HG03066 (cell line): ENCODE measurements around the gene WBP2.
"Not testable (repeated sequence)": the region's sequence is repeated elsewhere in the genome, so short reads cannot be mapped to it uniquely, and the experiment has no call there.

ENCODE experiments used
- ATAC-seq: cut with Tn5 transposase; IDR thresholded peaks from one replicate; pipeline ENCODE4 v1.9.1; 2021; ENCODE audit warnings: low read depth; ENCODE audit not compliant: unreplicated experiment

The WBP2 gene

DNA sequence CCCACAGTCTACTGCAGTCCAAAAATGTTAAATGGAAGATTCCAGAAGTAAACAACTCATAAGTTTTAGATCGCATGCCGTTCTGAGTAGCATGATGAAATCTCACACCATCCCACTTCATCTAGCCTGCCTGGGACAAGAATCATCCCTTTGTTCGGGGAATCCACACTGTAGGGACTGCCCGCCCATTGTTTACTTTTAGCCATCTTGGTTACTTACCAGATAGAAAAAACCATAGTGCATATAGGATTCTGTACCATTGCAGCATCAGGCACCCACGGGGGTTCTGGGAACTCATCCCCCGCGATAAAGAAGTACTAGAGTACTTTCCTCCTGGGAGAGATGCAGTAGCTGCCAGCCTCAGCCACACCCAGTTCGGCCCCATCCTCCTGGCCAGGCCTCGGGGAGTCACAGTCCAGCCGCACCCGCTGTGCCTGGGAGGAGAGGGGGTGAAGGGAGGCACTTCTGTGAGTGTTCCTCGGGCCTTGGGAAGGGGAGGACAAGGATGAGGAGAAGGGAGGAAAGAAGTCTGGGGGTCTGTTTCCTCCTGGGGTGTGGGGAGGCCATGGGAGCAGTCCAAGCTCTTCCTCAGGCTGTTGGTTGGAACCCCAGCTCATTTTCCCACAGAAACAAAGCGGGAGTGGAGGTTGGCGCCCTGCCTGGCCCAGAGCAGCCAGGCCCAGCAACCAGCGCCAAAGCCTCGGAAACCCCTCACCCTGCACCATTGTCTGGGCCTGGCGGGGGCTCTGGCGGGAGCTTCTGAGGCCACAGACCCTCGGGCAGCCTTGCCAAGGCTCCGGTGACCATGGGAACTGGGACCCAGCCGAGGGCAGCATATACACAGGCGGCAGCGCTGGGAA lies 14.4 kb upstream of the WBP2 start:
- ATAC-seq: no peak

DNA sequence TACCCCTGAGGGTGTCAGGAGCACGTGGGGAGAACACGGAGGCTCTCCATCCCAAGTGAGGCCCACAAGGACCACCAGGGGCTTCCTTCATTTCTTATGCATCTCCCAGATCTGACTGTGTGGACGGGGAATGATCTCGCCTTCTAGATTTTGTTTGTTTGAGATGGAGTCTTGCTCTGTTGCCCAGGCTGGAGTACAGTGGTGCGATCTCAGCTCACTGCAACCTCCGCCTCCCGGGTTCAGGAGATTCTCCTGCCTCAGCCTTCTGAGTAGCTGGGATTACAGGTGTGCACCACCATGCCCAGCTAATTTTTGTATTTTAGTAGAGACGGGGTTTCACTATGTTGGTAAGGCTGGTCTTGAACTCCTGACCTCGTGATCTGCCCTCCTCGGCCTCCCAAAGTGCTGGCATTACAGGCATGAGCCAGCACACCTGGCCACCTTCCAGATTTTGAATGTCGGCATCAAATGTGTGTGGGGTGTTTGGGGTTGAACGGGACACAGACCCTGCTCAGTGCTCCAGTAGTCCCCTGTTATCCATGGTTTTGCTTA lies 13.7 kb upstream of the WBP2 start:
- ATAC-seq: not testable (repeated sequence)

DNA sequence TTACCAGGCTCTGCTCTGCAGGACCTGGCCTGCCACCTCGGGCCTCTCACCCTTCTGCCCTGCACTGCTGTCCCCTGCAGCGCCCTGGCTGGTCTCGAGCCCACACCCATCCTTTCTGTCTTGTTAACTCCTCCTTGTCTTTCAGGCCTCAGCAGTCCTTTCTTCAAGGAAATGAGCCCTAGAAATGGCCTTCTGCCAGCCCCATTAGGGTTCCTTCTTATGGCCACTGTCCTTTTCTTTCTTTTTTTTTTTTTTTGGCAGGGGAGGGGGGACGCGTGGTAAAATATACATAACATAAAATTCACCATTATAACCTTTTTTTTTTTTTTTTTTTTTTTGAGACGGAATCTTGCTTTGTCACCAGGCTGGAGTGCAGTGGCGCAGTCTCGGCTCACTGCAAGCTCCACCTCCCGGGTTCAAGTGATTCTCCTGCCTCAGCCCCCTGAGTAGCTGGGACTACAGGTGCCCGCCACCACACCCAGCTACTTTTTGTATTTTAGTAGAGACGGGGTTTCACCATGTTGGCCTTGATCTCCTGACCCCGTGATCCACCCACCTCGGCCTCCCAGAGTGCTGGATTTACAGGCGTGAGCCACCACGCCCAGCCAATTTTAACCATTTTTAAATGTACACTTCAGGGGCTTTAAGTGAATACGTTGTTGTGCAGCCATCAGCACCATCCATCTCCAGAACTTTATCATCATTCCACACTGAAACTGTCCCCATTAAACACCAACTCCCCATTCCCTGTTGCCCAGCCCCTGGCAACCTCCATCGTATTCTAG lies 10.5 kb upstream of the WBP2 start:
- ATAC-seq: not testable (repeated sequence)

DNA sequence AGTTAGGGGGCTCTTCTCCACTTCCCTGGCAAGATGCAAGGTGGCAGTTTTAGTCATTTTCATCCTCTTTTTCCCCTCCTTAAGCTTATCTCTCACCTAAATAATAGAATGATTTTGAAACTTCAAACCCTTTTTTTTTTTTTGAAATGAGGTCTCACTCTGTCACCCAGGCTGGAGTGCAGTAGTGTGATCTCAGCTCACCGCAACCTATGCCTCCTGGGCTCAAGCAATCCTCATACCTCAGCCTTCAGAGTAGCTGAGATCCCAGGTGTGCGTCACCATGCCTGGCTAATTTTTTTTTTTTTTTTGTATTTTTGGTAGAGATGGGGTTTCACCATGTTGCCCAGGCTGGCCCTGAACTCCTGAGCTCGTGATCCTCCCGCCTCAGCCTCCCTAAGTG lies 9.8 kb upstream of the WBP2 start:
- ATAC-seq: peak; percentile 11

DNA sequence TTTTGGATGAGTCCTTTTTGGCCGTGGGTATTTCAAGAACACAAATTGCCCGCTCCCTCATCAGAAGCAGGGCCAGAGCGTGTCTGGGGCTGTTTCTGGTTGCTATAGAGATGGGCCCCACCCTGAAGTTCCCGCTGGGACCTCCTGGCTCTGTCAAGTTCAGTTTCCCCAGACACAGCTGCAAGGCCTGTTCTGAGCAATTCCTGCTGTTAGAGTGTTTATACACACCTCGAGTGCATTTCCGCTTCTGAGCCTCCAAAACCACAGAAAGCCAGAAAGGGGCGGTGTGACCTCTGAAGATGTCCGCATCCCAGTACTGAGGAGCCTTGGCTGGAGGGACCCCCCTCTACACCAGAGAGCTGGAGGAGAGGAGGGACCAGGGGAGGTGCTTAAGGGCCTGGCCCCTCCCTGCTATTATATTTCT lies 9.3 kb upstream of the WBP2 start:
- ATAC-seq: peak; percentile 83

DNA sequence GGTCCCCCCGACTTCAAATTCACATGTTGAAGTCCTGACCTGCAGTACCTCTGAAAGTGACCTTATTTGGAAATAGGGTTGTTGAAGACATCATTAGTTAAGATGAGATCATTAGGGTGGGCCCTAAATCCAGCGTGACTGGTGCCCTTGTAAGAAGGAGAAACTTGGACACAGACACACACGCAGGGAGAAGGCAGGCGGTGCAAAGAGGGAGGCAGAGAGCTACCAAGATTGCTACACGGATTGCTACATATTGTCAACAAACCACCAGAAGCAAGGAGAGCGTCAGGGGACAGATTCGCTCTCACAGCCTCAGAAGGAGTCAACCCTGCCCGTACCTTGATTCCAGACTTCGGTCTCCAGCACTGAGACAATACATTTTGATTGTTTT lies 6.8 kb upstream of the WBP2 start:
- ATAC-seq: no peak

DNA sequence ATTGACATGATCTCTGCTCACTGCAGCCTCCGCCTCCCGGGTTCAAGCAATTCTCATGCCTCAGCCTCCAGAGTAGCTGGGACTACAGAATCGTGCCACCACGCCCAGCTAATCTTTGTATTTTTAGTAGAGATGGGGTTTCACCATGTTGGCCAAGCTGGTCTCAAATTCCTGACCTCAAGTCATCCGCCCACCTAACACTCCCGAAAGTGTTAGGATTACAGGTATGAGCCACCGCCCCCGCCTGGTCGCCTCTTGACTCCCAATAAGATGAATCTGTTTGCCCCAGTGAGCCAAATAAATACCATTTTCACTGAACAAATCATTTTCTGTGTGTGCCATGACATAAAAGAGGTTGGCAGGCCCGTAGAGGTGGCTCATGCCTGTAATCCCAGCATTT lies 4.2 kb upstream of the WBP2 start:
- ATAC-seq: not testable (repeated sequence)

DNA sequence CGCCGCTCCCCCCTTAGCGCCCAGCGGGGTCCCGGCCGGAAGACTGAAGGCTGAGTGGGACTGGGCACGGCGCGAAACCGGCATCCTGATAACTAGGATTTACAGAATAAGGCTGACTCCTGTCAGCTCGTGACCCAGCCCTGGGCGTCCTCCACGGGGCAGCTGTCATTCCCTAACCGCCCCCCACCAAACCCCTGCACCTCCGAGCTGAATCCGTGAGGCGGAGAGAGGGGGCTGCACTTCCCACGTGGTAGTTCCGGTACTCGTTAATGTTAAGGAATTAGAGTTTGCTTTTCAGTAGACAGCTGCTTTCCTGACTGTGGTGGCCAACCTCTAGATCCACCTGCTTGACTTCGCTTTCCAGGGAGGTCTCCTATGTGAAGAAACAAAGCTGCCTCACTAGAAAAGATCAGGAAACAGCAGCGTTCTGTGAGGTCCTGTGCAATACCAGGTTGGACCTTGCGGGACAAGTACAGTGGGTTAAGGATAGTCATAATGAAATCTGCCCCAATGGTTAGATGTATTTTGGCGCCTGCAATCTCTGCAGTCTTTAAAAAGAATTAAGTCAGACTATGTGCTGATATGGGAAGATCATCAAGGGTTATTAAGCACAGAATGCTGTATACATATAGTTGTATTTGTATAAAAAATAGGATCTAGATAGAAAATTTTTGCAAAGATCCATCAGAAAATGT lies 1.1 kb upstream of the WBP2 start:
- no peak for ATAC-seq

DNA sequence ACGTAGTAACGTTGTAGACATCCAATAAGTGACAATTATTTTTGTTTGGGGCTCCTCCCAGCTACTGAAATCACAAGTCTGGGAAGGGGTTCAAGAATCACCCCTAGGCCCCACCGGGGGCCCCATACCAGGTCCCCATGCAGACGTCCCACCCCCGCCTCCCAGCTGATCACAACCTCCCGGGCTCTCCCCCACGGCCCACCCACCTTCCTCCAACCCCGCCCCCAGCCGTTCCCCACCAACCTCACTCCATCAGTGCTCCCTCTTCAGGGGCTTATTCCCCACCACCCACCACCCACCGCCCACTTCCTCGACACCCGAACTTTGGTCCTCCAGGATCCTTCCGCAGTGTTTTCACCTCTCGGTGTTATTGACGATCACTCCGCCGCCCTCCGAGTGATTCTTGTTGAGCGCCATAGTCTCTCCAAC lies 240 bp downstream of the WBP2 start:
- no peak for ATAC-seq

DNA sequence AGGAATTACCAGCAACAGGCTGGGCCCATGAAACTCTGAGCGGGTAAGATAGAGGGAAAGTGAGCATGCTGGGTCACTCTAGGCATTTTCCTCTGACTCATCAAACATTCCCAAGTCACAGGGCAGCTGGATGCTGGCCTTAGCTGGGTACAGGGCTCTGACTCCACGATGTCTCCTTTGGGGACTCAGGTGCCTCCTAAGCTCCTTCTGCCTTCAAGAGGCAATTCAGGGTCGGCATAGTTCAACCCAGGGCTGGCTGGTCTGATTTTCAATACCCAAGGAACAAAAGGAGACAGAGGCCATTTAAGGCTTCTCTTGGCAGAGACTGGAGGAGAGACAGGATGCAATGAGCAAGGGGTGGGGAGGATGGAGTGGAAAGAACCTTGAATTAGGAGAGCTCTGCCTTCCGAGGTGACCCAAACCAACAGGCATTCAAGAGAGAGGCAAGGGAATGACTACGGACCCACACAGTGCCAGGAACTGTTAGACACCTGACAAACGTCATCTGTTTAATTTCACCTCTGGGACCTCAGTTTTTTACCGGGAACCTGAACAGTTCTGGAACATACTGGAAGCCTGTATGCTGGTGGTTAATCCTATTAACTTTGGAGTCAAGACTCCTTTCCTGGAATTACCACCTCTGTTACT lies 910 bp downstream of the WBP2 start:
- ATAC-seq: no peak

DNA sequence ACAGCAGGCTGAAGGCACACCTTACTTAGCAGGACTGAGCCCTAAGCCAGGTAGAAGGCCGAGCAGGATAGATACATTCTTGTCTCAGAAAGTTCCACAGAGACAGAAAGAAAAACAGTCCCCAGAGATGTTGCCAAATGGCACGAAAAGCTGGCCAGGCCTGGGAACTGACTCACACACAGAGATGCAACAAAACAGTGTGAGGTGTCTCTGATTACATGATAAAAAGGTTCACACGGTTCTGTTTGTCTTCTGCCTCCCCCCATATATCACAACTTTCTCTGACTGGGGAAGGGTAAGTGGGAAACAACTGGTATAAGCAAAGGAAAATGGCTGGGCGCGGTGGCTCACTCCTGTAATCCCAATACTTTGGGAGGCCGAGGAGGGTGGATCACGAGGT lies 1.7 kb downstream of the WBP2 start:
- no peak for ATAC-seq

DNA sequence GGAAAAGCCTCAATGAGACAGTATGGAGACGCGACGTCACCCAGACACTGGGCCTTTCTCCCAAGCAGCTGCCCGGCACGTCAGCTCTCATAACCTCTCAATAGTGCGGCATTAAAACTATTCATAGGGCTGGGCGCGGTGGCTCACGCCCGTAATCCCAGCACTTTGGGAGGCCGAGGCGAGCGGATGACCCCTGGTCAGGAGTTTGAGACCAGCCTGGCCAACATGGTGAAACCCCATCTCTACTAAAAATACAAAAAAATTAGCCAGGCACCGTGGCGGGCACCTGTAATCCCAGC lies 3.5 kb downstream of the WBP2 start:
- not testable (repeated sequence) for ATAC-seq

DNA sequence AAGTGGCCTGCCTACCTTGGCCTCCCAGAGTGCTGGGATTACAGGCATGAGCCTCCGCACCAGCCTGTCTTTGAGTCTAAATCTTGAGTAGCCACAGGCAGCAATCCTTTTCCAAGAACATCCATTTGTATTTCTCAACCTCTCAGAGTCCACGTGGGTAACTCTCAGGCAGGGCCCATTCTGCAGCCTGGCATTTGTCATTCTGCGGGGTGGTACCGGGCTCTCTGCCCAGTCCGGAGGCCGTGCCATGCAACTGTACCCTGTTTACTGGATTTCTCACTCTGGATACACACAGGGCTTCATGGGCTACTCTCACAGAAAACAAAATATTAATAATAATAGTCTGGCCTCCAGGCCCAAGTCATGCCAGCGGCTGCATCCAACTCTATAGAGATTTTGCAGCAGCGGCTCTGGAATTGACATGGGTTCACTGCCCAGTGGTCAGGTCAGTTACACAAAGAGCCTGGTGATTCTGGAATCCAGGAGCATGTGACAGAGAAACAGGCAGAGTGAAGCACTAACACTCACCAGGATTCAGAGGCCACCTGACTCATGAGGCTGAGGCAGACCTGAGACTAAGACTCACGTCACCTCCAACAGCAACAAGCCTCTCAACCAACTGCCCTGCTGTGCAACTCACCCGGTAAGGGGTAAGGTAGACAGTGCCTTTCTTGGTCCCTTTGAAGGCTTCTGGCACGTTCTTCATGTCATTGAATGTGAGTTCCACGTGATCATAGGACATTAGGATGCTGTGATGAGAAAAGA lies 4.0 kb downstream of the WBP2 start:
- no peak for ATAC-seq

DNA sequence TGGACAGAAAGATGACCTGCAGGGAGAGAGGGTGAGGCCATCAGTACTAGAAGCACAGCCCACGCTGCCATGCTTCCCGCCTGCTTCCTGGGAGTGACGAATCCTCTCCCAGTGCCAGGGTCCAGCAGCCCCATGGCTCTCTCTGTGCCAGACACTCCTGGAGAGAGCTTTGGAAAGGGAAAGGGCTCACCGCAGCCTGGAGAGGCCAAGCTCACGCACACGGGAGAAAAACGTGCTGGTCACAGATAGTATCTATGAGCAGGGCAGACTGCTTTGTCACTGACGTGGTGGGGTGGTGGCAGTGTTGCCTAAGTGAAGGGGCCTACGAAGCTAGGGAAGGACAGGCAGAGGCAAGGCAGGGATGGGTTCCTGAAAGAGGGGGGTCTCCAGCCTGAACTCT lies 5.4 kb downstream of the WBP2 start:
- ATAC-seq: no peak

DNA sequence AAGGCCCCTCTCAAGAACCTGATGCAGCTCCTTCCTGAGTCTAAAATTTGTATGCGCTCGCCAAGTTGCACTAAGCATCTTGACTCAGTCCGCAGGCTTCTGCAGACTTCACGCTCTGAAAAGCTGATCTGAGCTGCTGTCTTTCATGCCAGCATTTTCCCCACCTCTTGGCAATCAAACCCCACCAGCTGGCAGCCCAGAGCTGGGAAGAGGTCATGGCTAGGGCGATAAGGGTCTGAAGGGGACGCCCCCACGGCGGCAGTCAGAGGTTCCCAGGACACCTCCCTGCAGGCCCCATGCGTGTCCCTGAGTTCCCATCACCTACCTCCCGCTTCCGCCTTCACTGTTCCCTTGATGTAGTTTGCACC lies 5.9 kb downstream of the WBP2 start:
- no peak for ATAC-seq

DNA sequence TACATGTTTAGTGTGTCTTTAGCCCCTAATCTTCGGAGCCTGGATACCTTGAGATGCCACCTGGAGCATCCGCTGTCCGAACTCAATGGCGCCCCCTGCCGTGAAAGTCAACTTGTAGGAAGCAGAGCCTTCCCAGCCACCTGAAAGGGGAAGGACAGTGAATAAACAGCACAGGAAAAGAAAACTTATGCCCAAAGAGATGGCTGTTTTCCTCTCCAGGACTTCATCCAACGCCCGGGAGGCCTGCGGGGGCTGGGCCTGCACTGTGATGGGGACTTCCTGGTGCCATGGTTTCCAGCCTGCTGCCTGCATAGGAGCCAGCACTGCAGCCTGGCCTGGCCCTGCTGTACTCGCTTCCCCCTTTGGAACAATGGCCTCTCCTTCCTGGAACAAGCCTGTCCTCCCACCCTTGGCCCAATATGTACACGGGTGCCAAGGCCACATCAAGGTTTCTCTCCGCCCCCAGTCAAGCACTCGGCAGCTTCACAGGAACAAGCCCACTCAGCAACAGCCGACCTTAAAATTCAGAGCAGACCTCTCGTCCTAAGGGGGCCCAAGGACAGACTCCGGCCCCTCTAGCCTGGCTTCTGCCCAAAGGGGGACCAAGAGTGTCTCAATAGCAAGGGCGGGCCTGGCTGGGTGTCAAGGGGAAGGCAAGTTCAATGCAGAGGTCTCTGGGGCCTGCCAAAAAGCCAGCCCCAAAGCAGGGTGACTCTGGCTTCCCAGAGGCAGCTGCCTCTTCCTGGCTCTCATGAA lies 6.4 kb downstream of the WBP2 start:
- no peak for ATAC-seq

DNA sequence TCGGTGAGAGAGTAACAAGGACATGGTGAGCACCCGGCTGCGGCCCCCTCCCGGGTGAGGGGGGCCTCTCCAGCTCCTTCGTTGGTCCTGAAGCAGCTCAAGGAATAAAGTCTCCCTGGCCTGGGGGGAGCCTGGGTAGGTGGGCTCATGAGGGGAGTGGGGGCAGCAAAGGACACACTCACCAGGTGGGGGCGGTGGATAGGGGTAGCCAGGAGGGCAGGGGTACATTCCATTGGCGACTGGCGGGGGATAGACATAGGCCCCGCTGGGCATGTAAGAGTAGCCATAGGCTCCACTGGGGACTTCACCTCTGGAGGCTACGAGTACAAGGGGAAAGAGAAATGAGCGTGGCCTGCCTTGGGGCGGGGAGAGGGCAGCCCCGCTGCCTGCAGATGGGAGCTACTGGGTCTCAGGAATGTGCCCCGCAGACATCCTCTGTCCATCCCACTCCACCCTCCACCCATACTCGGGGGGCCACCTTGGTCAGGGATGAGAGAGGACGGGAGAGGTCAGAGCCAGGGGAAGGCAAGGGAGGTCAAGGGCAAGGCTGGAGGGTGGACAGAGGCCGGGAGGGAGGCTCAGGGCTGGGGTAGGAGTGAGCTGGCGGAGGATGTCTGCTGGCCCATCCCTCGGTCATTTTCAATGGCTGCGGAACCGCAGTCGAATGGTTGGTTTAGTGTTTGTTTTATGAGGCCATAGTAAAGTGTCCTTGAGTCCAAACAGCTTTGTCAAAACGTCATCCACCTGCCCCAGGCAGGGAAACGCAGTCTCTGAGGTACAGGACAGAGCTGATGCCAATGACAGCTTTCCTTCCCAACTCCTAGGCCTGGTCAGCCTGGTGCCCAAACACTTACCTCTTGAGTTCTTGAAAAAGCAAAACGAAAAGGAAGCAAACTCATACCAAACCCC lies 7.3 kb downstream of the WBP2 start:
- ATAC-seq: no peak
